Testis (tissue), 2 donors: ENCODE measurements around the gene CD300LD.

Experiments
- CTCF ChIP-seq, 3 experiments: fragments of 450-650 bp in 2 of 3; fragments of 200-600 bp in 1 of 3; sonication (generic) in 1 of 3; IDR thresholded peaks; one replicate each; pipeline ENCODE4 v1.5.1; 2016 to 2019; ENCODE audit warnings: antibody characterized with exemption in 3 of 3, mild to moderate bottlenecking in 2 of 3, moderate library complexity in 1 of 3
- POLR2A ChIP-seq: fragments of 450-650 bp; IDR thresholded peaks from one replicate; pipeline ENCODE4 v1.6.1; 2017; ENCODE audit warnings: antibody characterized with exemption, mild to moderate bottlenecking, moderate library complexity

GRCh38 chr17:74541176-74542111, 50.6 kb downstream of the CD300LD start:
- TF ChIP-seq CTCF (IDR thresholded peaks at IDR 0.05) (no peak), POLR2A (no peak)
